ENCODE results near the gene HMGB1. TPM values are rescaled to one million over a fixed set of nuclear protein-coding genes. Genes with fewer than 3 reads are reported as not detected.

HMGB1 gene
- total and polyA plus RNA-seq, 2 experiments from 2014 or later, result 727 to 2,970 TPM

GRCh38 chr13:30409886-30410704 is 55.6 kb downstream of the HMGB1 start:
- no peak overlapping the region for H3K27ac Mint-ChIP-seq
- no peak overlapping the region for H3K4me2 ChIP-seq

More at GRCh38 chr13:30409886-30410704, 55.6 kb downstream of the HMGB1 start:
- Mint-ChIP-seq H3K27me3 (ENCODE audit: insufficient read depth, low read depth, poor library complexity) (peaks cover 28% of the 10 kb centered on the region), H3K4me1 (peaks cover 8% of the 10 kb centered on the region), H3K9me3 (peaks cover 8% of the 10 kb centered on the region; the same call in 1 of the 3 replicates), H3K36me3 (ENCODE audit: low read depth) (no peaks in the 10 kb centered on the region; the same call in 1 of the 3 replicates), H3K4me3 (no peak overlapping the region)
- no peak overlapping the region for H3K4me3 ChIP-seq
- TF ChIP-seq STAT1 (IDR thresholded peaks at IDR 0.05; ENCODE audit: unreplicated experiment) (no peak), ZNF462 (CRISPR knock-in tag; IDR thresholded peaks at IDR 0.05) (no peak)
- ATAC-seq (no peak), DNase-seq (ENCODE audit: low spot score) (no peak)
- no peaks in the 10 kb centered on the region for H3K9me2 ChIP-seq (ENCODE audit: insufficient read depth)
- H2AFZ ChIP-seq, result no peak overlapping the region; the same call in 1 of the 2 replicates
- H3K27me3 ChIP-seq (ENCODE audit: insufficient read depth), result peaks cover 22% of the 10 kb centered on the region; the same call in 1 of the 2 replicates
- peaks cover 6% of the 10 kb centered on the region; the same call in 1 of the 2 replicates for H3F3A ChIP-seq (replicated peaks; ENCODE audit: low read depth)
- no peaks in the 10 kb centered on the region for H4K20me1 ChIP-seq (replicated peaks; ENCODE audit: insufficient read depth)
- no peak overlapping the region for H3K27ac ChIP-seq (ENCODE audit: low read depth)
- peaks cover 12% of the 10 kb centered on the region for H3K4me1 ChIP-seq (ENCODE audit: insufficient read depth)
- H3K79me2 ChIP-seq (replicated peaks; ENCODE audit: insufficient read depth), result no peaks in the 10 kb centered on the region
- no peaks in the 10 kb centered on the region for H3K36me3 ChIP-seq (ENCODE audit: insufficient read depth)
